ENCODE data around the gene VSTM5. TPM values are rescaled to one million over a fixed set of nuclear protein-coding genes. Genes with fewer than 3 reads are reported as not detected.

The VSTM5 gene
- total RNA-seq, 2 experiments from 2014 or later: not detected

DNA sequence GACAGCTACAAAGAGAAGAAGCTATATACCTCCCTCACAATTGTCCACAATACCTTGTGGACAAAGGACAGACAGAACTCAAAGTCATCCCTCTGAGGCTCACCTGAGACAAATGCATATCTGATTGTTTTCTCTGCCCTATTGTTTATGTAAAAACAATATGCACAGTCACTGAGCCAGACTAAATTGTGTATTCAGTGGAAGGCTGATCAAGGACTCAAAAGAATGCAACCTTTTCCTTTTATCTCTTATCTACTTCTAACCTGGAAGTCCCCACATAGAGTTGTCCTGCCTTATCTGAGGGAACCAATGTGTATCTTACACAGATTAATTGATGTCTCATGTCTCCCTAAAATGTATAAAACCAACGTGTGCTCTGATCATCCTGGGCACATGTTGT is 80.3 kb downstream of the VSTM5 start:
- POLR2A ChIA-PET: interaction anchor here (1.0 to 1.3 kb wide), 2 partner anchors 10 to 12 kb away, joined by 3 to 7 read pairs; no protein-coding TSS in a partner anchor

More for the DNA sequence above, 80.3 kb downstream of the VSTM5 start:
- Histone ChIP-seq H2AFZ (ENCODE audit: low read length) (no peak overlapping the region), H3K4me3 (ENCODE audit: low read depth, low read length, poor library complexity, severe bottlenecking) (no peak overlapping the region), H3K79me2 (ENCODE audit: insufficient read depth, low read depth, low read length) (no peaks in the 10 kb centered on the region), H3K27ac (ENCODE audit: low read depth, low read length, poor library complexity, severe bottlenecking) (no peak overlapping the region), H3K4me1 (ENCODE audit: insufficient read depth, low read length, poor library complexity, severe bottlenecking) (no peaks in the 10 kb centered on the region), H4K20me1 (ENCODE audit: insufficient read depth, low read length) (no peaks in the 10 kb centered on the region), H3K9me2 (ENCODE audit: insufficient read depth, low read length) (no peaks in the 10 kb centered on the region), H3K36me3 (ENCODE audit: insufficient read depth, low read length) (peaks cover 6% of the 10 kb centered on the region; the same call in 1 of the 2 replicates), H3K4me2 (ENCODE audit: low read length) (no peak overlapping the region), H3K9me3 (ENCODE audit: low read length) (peaks cover 12% of the 10 kb centered on the region)
- intact Hi-C loops (cut with micrococcal nuclease; ENCODE audit: unreplicated experiment): no loop called here
- CTCF ChIA-PET (ENCODE audit: unreplicated experiment): no interaction called here
- no TSS peak for BruUV-seq (replicated peaks)
- DNase-seq (ENCODE audit: low spot score): no peak
- TF ChIP-seq EZH2phosphoT487 (IDR thresholded peaks at IDR 0.05; ENCODE audit: borderline replicate concordance, low read depth, low read length) (no peak), CTCF (conservative IDR thresholded peaks at IDR 0.05; ENCODE audit: low read length) (no peak)

Small RNA genes lying within 50 kb of the gene (small RNA-seq; reads per million reads assigned to genes)
- gene RF00019: not detected

Other genes starting within 250 kb of the VSTM5 start
- gene CEP295, start 188.9 kb downstream of the VSTM5 start, total RNA-seq (2014; rRNA removed; shearing (Covaris generic)): 38.9 and 43.4 TPM in 2 replicates
- 34.8 and 38.0 TPM in 2 replicates for gene CEP295, start 188.9 kb downstream of the VSTM5 start, total RNA-seq (2022)
- gene TAF1D, start 109.1 kb downstream of the VSTM5 start, total RNA-seq (2014; rRNA removed; shearing (Covaris generic)): 201 and 206 TPM in 2 replicates
- gene TAF1D, start 109.1 kb downstream of the VSTM5 start, total RNA-seq (2022): 276 and 285 TPM in 2 replicates
- 25.8 and 29.5 TPM in 2 replicates for gene C11orf54, start 108.9 kb downstream of the VSTM5 start, total RNA-seq (2014; rRNA removed; shearing (Covaris generic))
- 35.5 and 42.7 TPM in 2 replicates for gene C11orf54, start 108.9 kb downstream of the VSTM5 start, total RNA-seq (2022)
- 21.8 and 23.0 TPM in 2 replicates for gene MED17, start 66.3 kb downstream of the VSTM5 start, total RNA-seq (2014; rRNA removed; shearing (Covaris generic))
- gene MED17, start 66.3 kb downstream of the VSTM5 start, total RNA-seq (2022): 31.1 and 33.3 TPM in 2 replicates
- not detected in 2 replicates for gene HEPHL1, start 170.7 kb upstream of the VSTM5 start, total RNA-seq (2014; rRNA removed; shearing (Covaris generic))
- gene HEPHL1, start 170.7 kb upstream of the VSTM5 start, total RNA-seq (2022): not detected in 2 replicates